Lower lobe of right lung (tissue), 2 donors: ENCODE measurements around the gene SNAPC4. TPM values are rescaled to one million over a fixed set of nuclear protein-coding genes. Genes with fewer than 3 reads are reported as not detected.

Experiments
- ATAC-seq, 2 donors: fragments of 200-7000 bp; cut with Tn5 transposase; one replicate each; pipeline ENCODE4 v1.9.1; 2020 to 2022; ENCODE audit warnings: mild to moderate bottlenecking in 2 of 2, moderate library complexity in 2 of 2
- DNase-seq: peaks from one replicate; pipeline ENCODE4 v3.0.0-alpha.2; 2020
- H3K27ac ChIP-seq: fragments of 200-600 bp; one replicate; pipeline ENCODE4 v1.8.0; 2022
- H3K27me3 ChIP-seq: fragments of 200-600 bp; one replicate; pipeline ENCODE4 v1.8.0; 2022; ENCODE audit warnings: low read depth
- H3K36me3 ChIP-seq: fragments of 200-600 bp; one replicate; pipeline ENCODE4 v1.8.0; 2022; ENCODE audit warnings: mild to moderate bottlenecking
- H3K4me1 ChIP-seq: fragments of 200-600 bp; one replicate; pipeline ENCODE4 v1.8.0; 2022
- H3K4me3 ChIP-seq: fragments of 200-600 bp; one replicate; pipeline ENCODE4 v1.8.0; 2022; ENCODE audit warnings: mild to moderate bottlenecking
- H3K9me3 ChIP-seq: fragments of 200-600 bp; one replicate; pipeline ENCODE4 v1.8.0; 2022
- CTCF ChIP-seq: fragments of 200-600 bp; IDR thresholded peaks from one replicate; pipeline ENCODE4 v1.8.0; 2022; ENCODE audit warnings: antibody characterized with exemption, mild to moderate bottlenecking
- intact Hi-C: fragments of 100-400 bp; cut with DNase I; formaldehyde crosslinking; loops from one replicate; pipeline ENCODE4 v1.11.0; 2022
- total RNA-seq: library from RNA; stranded (reverse); fragmentation: NEBNext Ultra II Directional; extraction: Animal tissue kit (Norgen Biotek cat#: 25700); gene quantifications from one replicate; pipeline ENCODE4 v1.2.1, GENCODE V29; 2021
- donor health status: DM: no; HTN: yes; CAD: no; lungs with severe emphysema.

SNAPC4 gene
- total RNA-seq, 1 donor from 2014 or later, result 7.4 TPM

- Histone ChIP-seq H3K27ac (no peak overlapping the region), H3K36me3 (peaks cover 49% of the 10 kb centered on the region), H3K4me1 (peaks cover 20% of the 10 kb centered on the region), H3K27me3 (no peaks in the 10 kb centered on the region), H3K4me3 (no peak overlapping the region), H3K9me3 (no peaks in the 10 kb centered on the region)
- no peak for ATAC-seq
- DNase-seq, result no peak
- TF ChIP-seq CTCF, result no peak
- intact Hi-C loops, result no loop called here
Observed at GRCh38 chr9:136401173-136401922, 1.4 kb upstream of the SNAPC4 start.

- H3K9me3 ChIP-seq, result no peaks in the 10 kb centered on the region
- H3K36me3 ChIP-seq, result peaks cover 49% of the 10 kb centered on the region
- TF ChIP-seq CTCF, result no peak
- intact Hi-C loops, result no loop called here
- peaks cover 20% of the 10 kb centered on the region for H3K4me1 ChIP-seq
- H3K27me3 ChIP-seq, result no peaks in the 10 kb centered on the region
- DNase-seq (no peak), ATAC-seq (peak; percentile 12 to 53)
- peak overlapping the region; percentile 74 for H3K27ac ChIP-seq
- peak overlapping the region; percentile 99 for H3K4me3 ChIP-seq
Observed at GRCh38 chr9:136399176-136400037, 563 bp downstream of the SNAPC4 start.

GRCh38 chr9:136398286-136398685, 1.7 kb downstream of the SNAPC4 start:
- TF ChIP-seq CTCF, result no peak
- Histone ChIP-seq H3K36me3 (peaks cover 50% of the 10 kb centered on the region), H3K4me1 (peaks cover 20% of the 10 kb centered on the region), H3K9me3 (no peaks in the 10 kb centered on the region), H3K27me3 (no peaks in the 10 kb centered on the region), H3K4me3 (no peak overlapping the region), H3K27ac (no peak overlapping the region)
- intact Hi-C loops, result no loop called here
- DNase-seq (no peak), ATAC-seq (no peak)

GRCh38 chr9:136397643-136398042, 2.3 kb downstream of the SNAPC4 start:
- Histone ChIP-seq H3K9me3 (no peaks in the 10 kb centered on the region), H3K36me3 (peaks cover 56% of the 10 kb centered on the region), H3K4me1 (peaks cover 20% of the 10 kb centered on the region), H3K4me3 (no peak overlapping the region), H3K27ac (no peak overlapping the region), H3K27me3 (no peaks in the 10 kb centered on the region)
- intact Hi-C loops, result no loop called here
- DNase-seq (no peak), ATAC-seq (no peak)
- no peak for TF ChIP-seq CTCF

GRCh38 chr9:136396219-136396515, 3.8 kb downstream of the SNAPC4 start:
- TF ChIP-seq CTCF, result no peak
- intact Hi-C loops, result no loop called here
- H3K4me3 ChIP-seq, result no peak overlapping the region
- no peaks in the 10 kb centered on the region for H3K9me3 ChIP-seq
- ATAC-seq (no peak), DNase-seq (no peak)
- H3K27me3 ChIP-seq, result no peaks in the 10 kb centered on the region
- peaks cover 71% of the 10 kb centered on the region for H3K36me3 ChIP-seq
- H3K27ac ChIP-seq, result no peak overlapping the region
- H3K4me1 ChIP-seq, result peaks cover 20% of the 10 kb centered on the region
